ENCODE measurements around the gene NRDC. TPM values are rescaled to one million over a fixed set of nuclear protein-coding genes. Genes with fewer than 3 reads are reported as not detected.

Gene NRDC
- total RNA-seq, 4 donors from 2014 or later: 35.1 to 83.7 (median 64.1) TPM

GRCh38 chr1:51768971-51769588 is 109.4 kb downstream of the NRDC start:
- no peaks in the 10 kb centered on the region for H3K9me3 ChIP-seq
- H3K27me3 ChIP-seq: no peaks in the 10 kb centered on the region
- WGBS, 2 donors: 65 to 80% methylated on average over 6 of the region's 6 CpGs
- no peak for TF ChIP-seq POLR2A (IDR thresholded peaks at IDR 0.05)
- TF ChIP-seq CTCF (IDR thresholded peaks at IDR 0.05): peak; percentile 63 to 86 (median 80)
- intact Hi-C loops (cut with DNase I): loop anchor here (10.0 kb wide), 1 partner anchor 134 kb away; no protein-coding TSS in a partner anchor
- no peaks in the 10 kb centered on the region for H3K4me1 ChIP-seq
- DNase-seq: no peak
- H3K27ac ChIP-seq: no peak overlapping the region
- no peak overlapping the region for H3K4me3 ChIP-seq
- H3K36me3 ChIP-seq: peaks cover 0 to 76% (median 10%) of the 10 kb centered on the region in 3 donors

DNA sequence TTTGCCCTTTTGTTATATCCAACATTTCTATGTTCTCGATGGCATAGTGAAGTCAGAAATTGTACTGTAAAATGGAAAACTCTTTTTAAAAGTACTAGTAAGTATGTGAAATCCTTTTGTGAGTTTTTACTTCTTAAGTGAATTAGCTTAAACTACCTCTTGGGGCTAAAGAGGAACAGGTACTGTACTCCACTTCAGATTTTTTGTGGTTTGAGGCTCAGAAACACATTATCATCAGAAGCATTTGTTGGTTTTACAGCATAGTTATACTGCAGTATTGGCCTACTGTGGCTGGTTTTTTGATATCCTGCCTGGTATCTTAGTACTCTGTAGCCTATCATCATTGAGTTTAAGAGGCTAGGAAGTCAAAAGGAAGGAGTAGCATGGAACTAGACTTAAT is 117.2 kb downstream of the NRDC start:
- no peaks in the 10 kb centered on the region for H3K9me3 ChIP-seq
- intact Hi-C loops (cut with DNase I): loop anchor here (10.0 kb wide), 1 partner anchor 127 kb away; no protein-coding TSS in a partner anchor
- no peak for TF ChIP-seq CTCF (IDR thresholded peaks at IDR 0.05)
- no peak for TF ChIP-seq POLR2A (IDR thresholded peaks at IDR 0.05)
- 82 to 94% methylated on average over 1 of the region's 1 CpG for WGBS, 2 donors
- H3K36me3 ChIP-seq: peaks cover 0 to 46% (median 0%) of the 10 kb centered on the region in 3 donors
- no peak overlapping the region for H3K27ac ChIP-seq
- H3K27me3 ChIP-seq: no peaks in the 10 kb centered on the region
- H3K4me1 ChIP-seq: no peaks in the 10 kb centered on the region
- DNase-seq: no peak
- no peak overlapping the region for H3K4me3 ChIP-seq

DNA sequence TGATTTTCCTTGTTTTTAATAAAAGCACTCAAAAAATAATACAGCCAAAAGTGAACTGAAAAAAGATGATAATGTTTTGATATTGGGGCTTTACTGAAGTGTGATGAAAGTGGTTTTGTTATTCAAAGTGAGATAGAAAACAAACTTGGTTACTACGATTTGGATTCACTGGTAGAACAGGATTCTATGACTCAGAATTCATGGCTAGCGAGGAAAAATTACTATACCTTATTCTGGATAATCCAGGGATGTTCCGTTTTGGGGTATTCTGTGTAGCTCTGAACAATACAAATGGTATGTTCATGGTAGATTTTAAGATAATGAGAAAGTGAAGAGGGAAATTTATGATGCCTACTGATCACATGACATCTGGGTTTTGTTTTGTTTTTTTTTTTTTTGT is 117.7 kb downstream of the NRDC start:
- TF ChIP-seq CTCF (IDR thresholded peaks at IDR 0.05) (no peak), POLR2A (IDR thresholded peaks at IDR 0.05) (no peak)
- intact Hi-C loops (cut with DNase I): loop anchor here (10.0 kb wide), 1 partner anchor 126 kb away; no protein-coding TSS in a partner anchor
- Histone ChIP-seq H3K4me1 (no peaks in the 10 kb centered on the region), H3K36me3 (peaks cover 0 to 42% (median 0%) of the 10 kb centered on the region in 3 donors), H3K27ac (no peak overlapping the region), H3K27me3 (no peaks in the 10 kb centered on the region), H3K9me3 (no peaks in the 10 kb centered on the region), H3K4me3 (no peak overlapping the region)
- DNase-seq: no peak
- WGBS, 2 donors: 39 to 61% methylated on average over 3 of the region's 3 CpGs

- no peaks in the 10 kb centered on the region for H3K9me3 ChIP-seq
- intact Hi-C loops (cut with DNase I): no loop called here
- no peak for DNase-seq
- H3K4me3 ChIP-seq: no peak overlapping the region
- TF ChIP-seq POLR2A (IDR thresholded peaks at IDR 0.05): no peak
- TF ChIP-seq CTCF (IDR thresholded peaks at IDR 0.05): no peak
- H3K36me3 ChIP-seq: peaks cover 0 to 42% (median 0%) of the 10 kb centered on the region in 3 donors
- WGBS, 2 donors: 81 to 89% methylated on average over 4 of the region's 4 CpGs
- H3K27me3 ChIP-seq: no peaks in the 10 kb centered on the region
- no peaks in the 10 kb centered on the region for H3K4me1 ChIP-seq
- no peak overlapping the region for H3K27ac ChIP-seq
Observed at GRCh38 chr1:51758310-51758709, 120.2 kb downstream of the NRDC start.

DNA sequence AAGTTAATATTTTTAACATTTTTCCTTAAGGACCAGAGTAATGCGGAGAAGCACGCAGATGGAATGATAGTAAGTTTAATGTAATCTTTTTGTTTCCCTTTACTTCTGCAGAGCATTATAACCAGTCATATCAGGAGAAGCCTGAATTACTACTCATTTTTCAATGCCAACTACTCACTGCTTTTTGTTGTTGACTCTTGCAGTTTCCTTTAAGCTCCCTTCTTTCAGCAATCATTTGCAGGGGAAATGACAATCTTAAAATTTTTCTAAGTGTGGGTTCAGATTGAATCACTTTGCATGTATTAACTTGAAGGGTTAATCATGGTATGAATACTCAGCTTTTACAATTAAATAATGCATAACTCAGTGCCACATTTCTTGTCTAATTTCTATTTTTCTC is 122.2 kb downstream of the NRDC start:
- H3K4me3 ChIP-seq: no peak overlapping the region
- WGBS, 2 donors: 59 to 87% methylated on average over 2 of the region's 2 CpGs
- H3K27me3 ChIP-seq: no peaks in the 10 kb centered on the region
- no peaks in the 10 kb centered on the region for H3K9me3 ChIP-seq
- DNase-seq: no peak
- intact Hi-C loops (cut with DNase I): no loop called here
- TF ChIP-seq CTCF (IDR thresholded peaks at IDR 0.05): no peak
- no peak for TF ChIP-seq POLR2A (IDR thresholded peaks at IDR 0.05)
- H3K36me3 ChIP-seq: peaks cover 0 to 41% (median 0%) of the 10 kb centered on the region in 3 donors
- no peak overlapping the region for H3K27ac ChIP-seq
- H3K4me1 ChIP-seq: no peaks in the 10 kb centered on the region

Data from esophagus squamous epithelium (tissue), 5 donors.